CD4-positive, alpha-beta T cell treated with Interleukin-10 for 1 hour (primary cell): Measurements from ENCODE around the gene GRIA1.

Experiments
- DNase-seq: peaks from one replicate; pipeline ENCODE4 v3.0.0-alpha.2; 2020

Gene GRIA1

DNA sequence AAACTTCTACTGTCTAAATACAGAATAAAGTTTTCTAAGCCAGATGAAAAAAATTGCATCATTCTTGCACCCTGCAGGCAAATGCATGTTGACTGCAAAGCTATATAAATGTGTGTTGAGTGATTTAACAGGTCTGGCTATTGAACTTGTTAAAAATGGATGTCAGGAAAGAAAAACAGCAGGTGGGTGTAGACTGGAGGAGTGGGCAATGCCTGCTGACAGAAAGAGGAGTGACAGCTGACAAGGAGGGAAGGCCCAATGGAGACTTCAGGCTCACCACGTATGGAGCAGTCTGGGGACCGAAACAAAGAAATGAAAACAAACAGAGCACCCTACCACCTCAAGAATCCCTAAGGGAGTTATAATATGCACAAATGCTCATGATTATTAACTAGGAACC, 127.8 kb downstream of the GRIA1 start:
- DNase-seq = no peak

DNA sequence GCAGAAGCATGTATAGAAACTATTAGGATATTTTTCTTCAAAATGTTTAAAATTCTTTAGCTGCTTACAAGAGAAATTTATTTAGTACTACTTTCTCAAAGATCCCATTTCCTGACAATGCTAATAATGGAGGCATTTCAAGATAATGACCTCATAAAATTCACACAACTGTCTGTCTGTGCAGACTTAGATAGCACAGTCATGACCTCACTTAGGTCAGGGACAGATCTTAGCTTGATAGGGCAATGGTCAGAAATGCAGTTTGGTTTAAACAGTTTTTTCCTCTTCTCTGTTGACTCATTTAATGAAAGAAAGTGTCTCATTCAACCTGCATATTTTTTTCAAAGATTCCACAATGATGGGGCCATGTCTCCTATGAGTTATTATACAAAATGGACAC, 128.4 kb downstream of the GRIA1 start:
- no peak for DNase-seq

DNA sequence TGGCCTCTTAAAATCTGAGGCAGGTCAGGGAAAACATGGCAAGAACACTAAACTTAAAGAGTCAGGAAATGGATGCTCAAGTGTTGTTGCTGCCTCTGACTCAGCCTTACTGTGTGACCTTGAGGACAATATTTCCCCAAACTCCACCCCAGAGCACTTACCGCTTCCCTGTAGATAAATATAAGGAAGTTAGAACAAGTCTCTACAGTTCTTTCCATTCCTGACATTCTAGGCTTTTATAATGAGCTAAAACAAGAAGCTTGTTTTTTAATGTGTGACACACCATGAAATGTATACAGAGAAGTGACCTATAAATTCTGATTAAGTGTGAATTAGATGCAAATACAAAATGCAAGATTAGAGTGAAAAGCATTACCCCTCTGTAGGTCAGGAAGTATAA, 129.3 kb downstream of the GRIA1 start:
- DNase-seq = no peak

DNA sequence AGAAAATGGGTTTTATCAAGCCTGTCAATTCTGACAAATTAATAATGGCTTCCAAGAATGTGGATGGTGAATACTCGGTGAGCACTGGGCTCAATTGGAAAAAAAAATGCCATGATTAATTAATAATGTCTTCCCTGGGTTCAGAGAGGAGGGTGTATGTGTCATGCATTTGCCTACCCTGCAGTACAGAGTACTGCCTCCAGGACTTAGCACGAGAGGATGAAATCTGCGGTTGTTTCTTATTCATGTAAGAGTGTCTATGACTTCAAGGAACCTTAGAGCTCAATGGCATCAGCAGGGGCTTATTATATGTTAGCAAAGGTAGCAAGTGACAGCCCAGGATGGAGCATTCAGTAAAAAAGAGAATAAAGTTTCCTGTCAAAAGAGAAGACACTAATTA, 132.7 kb downstream of the GRIA1 start:
- no peak for DNase-seq

DNA sequence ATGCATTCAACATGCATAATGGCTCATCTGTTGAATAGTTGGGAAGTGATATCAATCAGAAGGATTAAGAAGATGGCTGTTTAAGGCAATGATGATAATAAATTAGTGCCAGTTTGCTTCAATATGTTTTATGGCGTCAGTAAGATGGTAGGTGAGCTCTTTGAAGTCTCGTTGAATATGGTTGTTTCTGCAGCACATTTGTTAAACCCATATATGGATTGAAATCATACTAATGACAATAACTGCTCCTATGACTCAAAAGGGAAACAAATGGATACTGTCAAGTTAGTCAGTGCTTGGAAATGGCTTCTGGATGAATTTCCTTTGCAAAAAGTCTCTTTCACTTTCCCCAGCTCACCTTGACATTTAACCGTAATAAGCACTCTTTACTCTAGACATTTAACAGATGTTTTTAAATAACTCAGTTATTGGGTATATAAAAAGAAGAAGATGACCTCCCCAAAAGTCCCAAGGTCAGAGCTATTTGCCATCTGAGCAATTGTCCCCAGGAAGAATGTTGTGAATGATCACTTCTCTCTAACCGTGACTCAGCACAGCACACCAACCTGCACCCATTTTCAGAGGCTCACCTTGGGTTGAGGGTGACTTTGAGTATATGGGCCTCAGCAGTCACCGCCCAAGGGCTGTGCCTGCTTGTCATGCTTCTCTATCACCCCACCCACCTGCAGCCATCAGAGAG, 133.4 kb downstream of the GRIA1 start:
- DNase-seq = no peak

DNA sequence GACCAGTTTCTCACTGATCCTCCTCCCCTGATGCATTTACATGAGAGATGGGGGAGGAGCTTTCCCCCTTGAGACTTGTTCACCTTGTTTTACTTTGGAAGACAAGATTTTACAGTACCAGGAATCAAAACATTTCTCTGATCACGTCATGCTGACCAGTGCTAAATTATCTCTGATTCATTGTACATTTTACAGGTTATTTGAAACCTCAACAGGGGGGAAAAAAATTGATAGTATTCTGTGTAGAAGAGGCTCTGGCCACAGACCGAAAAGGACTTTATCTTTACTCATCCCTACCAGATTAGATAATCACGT, 133.9 kb downstream of the GRIA1 start:
- DNase-seq = no peak

DNA sequence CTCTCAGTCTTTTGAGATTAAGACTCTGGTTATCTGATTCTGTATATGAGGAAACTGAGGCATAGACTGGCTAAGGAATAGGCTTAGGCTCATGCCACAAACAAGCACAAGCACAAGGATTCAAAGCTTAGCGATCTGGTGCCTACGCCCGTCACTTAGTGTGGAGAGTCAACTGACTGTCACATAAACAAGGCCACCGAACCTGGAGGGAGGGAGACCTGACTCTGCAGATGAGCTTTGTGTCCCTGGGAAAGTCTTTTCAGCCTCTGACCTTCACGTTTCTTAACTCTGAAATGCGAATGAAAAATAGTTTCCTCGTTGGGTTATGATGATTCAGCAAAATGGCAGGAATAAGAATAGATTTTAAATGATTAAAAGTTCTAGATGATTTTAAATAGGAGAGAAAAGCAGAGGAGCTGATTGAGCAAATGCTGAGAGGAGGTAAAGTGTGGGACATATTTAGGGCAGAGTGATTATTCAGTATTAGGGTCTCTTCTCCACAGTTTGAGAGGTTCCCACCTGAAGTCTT, 135.4 kb downstream of the GRIA1 start:
- DNase-seq = no peak

DNA sequence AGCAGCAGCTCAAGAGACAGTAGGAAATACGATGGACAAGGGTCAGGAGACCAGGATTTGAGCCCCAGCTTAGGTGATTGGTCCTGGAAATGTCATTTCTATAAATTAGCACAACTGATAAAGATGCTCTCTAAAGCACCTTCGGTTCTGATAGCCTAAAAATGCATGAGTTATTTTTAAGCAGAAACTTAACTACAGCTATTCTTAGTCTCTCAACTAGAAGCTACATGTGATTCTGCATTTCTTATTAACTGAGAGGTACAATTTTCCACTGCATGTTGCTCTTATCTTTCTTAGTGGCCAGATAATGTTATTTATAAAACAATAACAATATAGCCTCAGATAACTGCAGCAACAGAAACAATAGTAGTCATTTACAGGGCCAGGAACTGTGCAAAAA, 136.4 kb downstream of the GRIA1 start:
- no peak for DNase-seq

DNA sequence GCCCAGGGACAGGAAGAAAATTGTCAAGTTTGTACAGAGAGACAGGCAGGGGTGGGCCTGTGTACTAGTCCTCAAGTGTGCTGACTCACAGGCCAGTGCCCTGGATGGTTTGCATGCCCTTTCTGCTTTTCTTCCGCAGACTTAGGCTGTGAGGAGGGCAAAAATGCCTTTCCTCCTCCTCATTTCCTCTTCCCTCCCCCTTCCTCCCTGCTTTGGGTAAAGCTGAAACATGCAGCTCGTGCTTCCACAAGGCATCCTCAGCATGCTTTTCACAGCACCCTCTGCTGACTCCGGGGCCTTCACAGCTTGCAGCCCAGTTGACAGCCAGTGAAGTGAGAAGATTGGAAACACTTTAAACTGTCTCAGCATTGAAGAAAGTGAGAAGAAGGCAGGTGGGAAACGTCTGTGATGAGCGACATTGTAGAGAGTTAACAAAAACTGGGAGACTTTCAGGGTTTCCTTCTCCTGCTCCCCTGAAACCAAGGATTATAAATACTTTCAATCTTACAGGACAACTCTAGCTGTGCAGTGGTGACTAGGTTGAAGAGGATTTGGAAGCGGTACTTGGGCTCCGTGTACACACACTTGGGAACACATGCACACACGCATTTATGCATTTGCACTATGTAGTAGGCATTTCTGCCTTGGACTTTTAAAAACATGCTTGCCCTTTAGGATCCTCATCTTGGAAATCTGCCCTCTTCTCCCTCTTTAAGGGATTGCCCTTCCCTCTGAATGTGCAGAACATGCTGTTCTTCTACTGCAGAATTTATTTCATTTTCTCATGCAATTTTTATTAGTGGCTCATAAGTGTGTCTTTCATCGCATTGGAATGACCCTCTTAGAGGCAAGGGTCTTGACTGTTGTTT, 138.8 kb downstream of the GRIA1 start:
- no peak for DNase-seq

DNA sequence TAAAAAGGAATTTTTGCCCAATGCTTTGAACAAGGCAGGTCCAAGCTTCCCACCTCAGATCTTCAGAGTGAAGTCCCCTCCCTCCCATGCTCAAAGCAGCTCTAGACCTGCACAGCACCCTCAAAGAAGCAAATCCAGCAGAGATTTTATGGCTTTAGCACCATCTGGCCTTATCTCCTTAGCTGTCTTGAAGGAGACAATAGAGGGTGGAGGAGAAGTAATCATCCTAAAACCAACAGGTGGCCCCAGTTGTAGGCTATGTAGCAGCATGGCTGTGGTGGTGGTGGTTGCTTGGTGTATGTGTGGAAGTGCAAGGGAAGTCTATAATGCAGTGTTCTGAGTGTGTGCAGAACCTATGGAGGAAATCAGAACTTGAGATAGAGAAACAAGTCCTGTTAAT, 140.1 kb downstream of the GRIA1 start:
- no peak for DNase-seq

DNA sequence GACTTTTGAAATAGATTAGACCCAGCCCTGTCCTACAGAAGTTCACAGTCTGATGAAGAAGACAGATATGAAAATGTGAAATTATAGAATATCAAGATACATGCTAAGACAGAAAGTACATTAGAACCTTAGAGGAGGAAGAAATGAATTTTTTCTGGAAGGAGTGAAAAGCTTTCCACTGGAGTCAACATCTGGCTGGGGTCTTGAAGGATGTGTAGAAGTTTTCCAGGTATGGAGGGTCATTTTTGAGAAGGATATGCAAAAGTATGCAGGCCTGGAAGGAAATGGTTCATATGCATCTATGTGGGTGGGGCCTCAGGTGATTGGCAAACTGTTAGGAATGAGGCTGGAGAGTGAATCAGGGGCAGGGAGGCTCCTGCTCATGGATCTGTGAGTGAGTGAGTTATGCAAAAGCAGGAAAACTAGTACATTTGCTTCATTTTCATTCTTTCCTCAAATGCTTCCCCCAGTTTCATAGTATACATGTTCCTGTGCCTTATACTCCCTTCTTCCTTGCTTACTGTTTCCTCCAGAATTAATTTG, 142.3 kb downstream of the GRIA1 start:
- DNase-seq = no peak

DNA sequence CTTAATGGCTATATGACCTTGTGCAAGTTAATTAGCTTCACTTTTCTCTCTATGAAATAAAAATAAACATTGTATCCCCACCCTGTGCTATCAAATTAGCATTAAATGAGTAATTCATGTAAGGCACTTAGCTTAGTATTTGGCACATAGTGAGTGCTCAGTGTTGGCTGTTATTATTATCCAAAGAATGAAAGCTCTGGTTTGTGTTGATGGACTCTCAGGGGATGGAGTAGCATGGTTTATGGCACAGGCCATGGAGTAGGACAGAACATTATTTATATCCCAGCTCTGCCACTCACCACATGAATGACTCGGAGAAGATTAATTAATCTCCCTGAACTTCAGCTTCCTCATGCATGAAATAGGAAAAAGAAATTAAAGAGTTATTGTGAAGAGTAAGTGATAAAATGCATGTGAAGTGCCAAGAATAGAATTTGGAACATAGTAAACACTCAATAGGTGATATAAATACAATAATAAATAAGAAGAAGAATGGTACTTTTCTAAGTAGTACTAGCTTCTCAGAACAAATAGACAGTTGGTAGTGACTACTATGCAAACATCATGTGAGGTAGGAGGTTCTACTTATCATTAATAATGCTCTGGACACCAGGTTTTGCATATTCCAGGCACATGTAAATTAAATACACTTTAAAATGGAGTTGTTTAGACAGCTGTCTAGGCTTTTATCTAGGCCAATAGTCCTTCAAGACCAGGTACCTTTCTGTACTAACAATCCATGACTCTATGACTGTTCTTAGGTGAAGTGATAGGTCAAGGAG, 146.4 kb downstream of the GRIA1 start:
- no peak for DNase-seq

DNA sequence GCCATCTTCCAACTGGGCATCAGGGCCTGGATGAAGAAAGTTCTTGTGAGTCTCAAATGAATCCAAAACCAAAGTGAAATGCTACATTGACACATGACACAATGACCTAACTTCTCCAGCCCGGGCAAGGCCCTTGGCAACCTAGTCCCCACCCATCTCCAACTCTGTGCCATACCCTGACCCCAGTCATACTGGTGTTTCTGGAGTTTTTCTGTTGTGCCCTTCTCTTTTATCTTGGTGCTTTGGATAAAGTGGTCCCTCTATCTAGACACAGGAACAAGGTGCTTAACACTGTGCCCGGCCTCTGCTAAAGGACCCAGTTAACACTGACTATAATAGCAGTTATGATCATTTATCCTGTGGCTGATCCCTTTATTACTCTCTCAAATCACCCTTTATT, 149.8 kb downstream of the GRIA1 start:
- DNase-seq = no peak

DNA sequence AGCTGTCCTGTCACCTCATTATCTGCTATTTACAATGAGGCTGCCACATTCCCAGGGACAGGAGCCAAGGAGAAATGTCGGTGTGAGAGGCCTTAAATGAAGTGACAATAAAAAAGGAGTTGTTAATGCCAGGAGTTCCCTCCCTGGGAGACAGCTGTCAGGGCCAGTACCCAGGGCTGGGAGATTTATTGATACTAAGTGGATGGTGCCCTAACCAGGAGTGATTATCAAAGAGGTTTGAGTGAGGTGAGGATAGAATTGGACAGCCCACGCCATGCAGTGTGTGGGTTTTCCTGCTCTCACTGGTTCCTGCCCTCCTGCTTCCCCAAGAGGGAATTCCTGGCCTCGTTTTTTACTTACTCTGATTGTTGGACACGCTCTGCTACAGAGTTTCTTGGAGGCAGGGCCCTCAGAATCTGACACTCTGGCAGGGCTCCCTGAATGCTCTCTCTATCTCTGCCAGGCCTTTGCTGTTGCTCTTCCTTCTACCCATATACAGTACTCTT, 150.8 kb downstream of the GRIA1 start:
- no peak for DNase-seq

DNA sequence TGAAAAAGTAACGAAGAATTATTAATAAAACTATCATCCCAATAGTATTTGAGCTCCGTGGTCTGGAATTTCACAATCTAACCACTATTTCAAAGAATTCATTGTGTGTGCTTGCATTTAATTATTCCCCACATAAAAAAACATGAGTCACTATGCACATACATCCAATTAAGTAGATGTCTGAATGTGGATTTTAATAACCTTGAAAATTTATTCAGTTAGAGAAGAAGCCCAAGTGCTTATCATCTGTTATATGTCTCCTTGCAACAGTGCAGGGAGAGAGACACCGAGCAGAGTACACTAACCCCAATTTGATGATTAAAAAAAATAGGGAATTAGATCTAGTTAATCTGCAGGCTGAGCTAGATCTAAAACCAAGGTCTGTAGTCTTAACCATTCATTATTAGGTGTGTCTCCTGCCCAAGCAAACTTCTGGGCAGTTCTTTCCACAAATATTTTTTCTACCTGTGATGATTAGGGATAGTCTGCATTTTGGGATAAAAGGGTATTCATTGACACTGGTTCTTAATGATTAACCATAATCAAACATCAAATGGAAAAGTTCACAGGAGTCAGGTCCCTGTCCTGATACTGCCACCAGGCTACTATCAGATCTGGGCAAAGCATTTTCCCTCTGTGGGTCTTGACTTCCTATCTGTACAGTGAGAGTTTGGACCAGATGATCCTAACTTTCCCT, 164.2 kb downstream of the GRIA1 start:
- no peak for DNase-seq

DNA sequence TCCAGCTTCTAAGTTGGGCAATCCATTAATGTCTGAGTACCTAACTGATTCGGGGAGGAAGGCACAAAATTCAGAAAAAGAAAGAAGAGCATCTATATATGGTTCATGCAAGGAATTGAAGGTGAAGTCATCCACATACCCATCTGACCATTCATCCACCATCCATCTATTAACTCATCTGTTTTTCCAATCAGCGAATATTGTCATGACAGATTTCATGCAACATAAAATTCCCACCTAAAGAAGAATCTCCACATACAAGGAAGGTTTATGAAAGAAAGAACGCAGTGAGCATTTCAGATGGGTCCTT, 164.7 kb downstream of the GRIA1 start:
- no peak for DNase-seq

DNA sequence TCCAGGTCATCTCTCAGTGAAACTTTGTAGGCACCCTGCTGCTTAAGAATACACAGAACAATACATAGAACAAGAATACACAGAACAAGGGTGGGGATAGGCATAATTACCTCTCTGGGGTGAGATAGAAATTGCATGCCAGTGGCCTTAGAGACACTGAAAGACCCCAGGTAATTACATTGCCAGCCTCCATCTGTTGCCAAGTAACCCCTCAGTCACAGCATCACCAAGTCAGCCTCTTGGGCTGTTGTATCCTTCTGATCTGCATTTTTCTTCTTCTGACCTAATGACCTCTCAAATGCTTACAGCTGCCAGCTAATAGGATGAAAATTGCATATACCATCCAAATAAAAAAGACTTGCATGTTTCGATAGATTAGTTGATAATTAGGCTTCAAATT, 167.7 kb downstream of the GRIA1 start:
- no peak for DNase-seq

DNA sequence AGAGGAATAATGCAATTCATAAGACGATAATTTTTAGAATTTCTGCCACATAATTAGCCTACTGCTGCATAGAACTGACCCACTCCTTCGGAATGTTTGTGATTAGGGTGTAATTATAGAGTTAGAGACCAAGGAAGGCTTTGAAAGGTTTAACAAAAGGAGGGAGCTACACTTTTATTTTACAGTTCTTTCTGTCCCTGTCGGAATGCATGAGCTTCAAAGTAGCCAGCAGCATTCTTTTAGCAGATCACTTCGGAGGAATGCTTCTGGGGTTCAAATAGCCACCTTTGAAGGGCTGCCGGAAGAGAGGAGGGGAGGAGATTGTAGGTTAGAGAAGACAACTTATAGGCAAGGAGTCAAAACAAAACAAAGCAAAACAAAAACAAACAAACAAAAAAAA, 168.1 kb downstream of the GRIA1 start:
- DNase-seq = no peak

DNA sequence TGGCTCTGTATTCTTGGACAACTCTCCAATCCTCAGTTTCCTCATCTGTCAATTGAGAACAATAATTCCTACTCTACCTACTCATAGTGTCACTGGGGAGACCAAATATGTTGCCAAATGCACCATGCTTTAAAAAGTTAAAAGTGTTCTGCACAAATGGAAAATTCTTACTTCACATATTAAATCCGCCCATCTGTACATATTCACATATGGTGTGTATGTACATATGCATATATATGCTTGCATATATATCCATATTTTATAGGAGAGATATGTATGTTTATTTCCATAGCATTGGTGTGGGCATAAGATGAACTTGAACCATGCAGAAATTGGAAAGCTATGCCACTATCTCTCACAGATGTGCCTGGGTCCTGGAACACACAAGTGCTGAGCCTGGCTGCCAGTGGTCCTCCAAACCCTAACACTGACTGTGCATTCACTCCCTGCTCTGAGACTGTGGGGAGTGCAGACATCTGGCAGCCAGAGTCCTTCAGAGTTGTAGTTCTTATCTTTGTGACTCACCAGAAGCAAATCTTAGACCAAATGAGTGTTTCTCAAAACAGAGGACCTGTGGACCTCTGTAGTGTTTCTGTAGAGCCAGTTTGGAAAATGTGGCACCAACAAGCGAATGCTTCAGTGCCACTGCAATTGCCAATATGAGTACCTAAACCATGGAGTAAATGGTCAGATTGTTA, 168.7 kb downstream of the GRIA1 start:
- DNase-seq = no peak

DNA sequence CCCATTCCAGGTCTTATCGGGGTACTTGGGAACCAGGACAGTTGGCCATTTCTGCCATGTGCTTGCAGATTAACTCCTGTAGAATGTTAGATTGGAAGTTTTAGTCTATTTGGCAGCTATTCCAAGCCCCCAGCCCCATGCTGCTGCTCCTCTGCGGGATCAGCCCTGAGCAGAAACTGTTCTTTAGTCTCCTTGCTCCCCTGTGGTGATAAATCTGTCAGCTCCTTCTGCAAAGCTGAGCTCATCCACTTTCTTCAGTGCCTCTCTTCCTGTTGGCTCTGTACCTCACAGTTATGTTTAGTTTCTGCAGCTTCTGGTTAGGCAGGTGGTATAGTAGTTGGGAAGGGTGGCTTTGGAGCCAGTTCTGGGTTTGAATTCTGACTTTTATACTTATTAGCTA, 170.4 kb downstream of the GRIA1 start:
- no peak for DNase-seq

DNA sequence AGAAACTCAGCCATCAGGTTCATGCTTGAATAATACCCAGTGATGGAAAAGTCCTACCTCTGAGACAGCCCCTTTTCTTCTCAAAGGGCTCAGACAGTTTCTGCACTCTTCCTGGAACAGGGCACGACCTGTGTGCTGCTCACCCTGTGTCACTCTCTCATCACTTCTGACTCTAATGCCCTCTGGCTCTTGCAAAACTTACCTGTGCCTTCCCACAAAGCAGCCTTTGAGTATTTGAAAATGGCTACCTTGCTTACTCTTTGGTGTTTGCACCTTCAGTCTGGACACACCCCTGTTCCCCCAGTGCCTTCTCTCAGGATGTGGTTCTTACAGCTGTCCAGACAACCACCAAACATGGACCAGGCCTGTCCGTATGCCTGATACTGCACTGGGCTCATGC, 171.4 kb downstream of the GRIA1 start:
- DNase-seq = no peak

DNA sequence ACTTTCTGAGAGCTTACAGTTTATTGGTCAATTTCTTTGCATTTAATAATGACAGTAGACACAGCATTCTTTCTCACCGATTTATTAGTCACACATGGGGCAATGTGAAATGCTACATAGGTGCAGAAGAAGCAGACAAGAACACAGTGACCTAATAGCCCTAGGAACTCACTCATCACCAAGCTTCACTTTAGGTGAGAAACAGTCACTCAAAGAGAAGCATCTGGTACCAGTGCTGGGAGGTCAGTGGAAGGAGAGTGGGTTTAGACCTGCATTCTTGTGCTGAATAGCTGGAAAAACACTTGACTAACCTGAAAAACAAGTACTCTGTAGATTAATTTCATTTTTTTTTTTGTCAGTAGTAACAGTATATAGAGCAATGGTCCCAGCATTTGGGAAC, 179.6 kb downstream of the GRIA1 start:
- DNase-seq = no peak
